GM21529 (cell line): ENCODE results near the gene MINDY1.

Experiments used
- ATAC-seq: cut with Tn5 transposase; IDR thresholded peaks from one replicate; pipeline ENCODE4 v1.9.1; 2021; ENCODE audit not compliant: unreplicated experiment

MINDY1 gene

DNA sequence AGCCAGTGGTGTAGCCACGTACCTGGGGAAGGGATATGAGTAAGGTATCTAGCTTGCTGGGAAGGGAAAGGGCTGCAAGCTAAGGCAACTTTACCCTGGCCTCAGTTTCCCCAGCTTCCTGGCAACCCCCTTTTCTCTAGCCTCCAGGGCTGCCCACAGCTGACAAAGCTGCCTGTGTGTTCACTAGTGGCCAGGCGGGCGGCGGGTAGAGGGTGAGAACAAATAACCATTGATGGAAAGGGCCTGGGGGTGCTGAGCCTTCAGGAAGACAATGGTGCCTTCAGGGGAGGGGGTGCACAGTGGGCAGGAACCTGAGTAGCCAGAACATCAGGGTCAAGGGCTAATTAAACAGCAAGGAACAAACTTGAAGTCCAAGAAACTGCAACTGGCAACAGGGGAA, 38.2 kb downstream of the MINDY1 start:
- no peak for ATAC-seq

DNA sequence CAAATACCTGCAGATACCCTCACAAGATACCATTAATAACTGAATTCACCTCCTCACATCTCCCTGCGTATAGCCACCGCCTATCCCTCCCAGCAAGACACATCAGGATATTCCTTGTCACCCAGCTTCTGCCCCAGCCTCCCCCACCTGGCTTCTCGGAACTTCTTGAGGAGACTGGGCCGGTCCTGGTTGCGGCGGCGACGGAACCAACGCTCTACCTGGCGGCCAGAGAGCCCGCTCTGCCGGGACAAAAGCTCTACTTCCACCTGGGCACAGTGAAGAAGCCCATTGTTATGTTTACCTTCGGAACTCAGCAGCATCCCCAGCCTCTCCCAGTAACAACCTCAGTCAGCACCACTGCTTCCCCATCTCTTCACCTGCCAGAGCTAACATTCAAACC, 38.8 kb downstream of the MINDY1 start:
- ATAC-seq: no peak

DNA sequence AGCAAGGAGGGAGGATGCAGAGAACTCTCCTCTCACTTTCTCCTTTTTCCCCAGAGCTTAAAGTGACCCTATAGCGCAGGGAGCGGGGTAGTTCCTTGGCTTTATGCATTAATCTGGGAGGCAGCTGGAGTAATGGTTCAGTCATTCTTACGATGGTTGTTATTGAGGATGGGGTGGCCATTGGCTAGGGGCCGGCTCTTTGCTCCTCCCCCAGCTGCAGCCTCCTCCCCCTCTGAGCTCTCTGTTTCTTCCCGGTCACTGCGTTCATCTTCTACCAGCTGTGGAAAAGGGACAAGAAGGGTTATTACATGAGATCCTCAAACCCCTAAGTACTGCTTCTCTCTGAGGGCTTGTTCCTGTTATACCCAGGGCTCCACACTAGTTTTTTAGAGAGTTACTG, 40.7 kb downstream of the MINDY1 start:
- ATAC-seq: no peak

DNA sequence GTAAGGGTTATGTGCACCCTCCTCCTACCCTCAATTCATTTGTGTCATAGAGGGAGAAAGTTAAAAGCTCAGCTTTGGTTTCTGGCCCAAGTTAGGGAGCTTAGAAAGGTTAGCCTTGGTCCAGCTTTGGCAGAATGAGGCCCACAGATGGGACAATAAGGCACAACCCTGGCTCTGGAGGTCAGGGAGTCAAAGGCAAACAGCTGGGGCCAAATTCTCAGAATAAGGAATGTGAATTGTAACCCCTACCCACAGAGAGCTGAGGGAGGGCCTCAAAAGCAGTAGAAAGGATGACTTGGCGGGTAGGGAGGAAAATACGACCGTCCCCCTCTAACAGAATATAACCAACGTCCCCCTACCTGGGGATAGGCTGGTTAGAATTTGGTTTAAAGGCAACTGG, 41.1 kb downstream of the MINDY1 start:
- ATAC-seq: no peak

DNA sequence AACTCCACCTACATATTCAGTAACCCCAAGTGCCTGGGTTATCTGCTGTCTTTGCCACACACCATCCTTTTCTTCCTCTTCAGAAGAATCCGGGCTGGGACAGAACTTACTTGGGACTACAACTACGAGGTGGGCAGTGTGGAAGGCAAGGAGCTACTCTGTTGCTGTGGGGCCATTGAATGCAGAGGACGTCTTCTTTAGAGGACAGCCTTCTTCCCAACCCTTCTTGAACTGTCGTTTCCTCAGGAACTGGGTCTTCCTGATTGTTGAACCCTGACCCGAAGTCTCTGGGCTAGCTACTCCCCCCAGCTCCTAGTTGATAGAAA, 42.6 kb downstream of the MINDY1 start:
- ATAC-seq: no peak

DNA sequence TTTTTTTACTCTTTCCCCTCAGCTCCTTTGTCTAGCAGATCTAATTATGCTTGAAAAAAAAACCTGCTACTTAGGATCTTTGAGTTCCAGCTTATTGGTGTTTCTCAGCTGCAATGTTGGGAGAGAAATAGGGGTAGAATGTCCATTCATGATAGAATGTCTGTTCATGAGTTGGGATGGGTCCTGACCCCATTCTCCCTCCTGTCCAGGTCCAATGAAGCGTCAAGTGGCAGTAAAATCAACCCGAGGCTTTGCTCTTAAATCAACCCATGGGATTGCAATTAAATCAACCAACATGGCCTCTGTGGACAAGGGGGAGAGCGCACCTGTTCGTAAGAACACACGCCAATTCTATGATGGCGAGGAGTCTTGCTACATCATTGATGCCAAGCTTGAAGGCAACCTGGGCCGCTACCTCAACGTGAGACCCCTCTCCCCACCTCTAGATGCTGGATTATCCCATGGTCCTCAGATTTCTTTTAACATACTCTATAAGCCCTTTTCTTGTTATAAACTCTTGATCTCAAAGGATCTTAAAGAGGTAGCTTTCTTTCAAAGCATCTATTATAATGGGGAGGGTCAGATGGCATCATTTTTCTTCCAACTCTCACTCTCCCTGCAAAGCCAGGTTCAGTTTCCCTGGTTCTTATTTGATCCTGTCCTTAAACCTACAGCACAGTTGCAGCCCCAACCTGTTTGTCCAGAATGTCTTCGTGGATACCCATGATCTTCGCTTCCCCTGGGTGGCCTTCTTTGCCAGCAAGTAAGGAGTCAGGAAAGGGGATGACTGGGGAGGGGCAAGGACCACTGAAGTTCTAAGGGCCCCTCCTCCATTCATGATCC, 43.2 kb downstream of the MINDY1 start:
- ATAC-seq: no peak

DNA sequence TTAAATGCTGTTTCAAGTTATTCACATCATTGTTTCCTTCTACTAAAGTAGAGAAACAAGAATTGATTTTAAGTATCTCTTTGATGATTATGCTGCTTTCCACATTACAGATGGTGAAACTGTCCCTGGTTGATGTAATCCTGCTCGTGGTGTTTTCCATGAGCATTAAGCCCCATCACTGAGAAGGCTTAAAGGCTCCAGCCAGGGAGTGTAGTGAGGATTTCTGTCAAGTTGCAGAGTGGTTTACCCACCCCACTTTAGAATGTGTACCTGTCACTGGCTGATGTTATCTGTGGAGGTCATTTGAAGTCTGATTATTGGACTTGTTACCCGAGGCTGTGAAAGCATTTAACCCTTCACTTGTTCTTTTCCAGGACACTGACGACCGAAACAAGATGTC, 44.9 kb downstream of the MINDY1 start:
- ATAC-seq: no peak

DNA sequence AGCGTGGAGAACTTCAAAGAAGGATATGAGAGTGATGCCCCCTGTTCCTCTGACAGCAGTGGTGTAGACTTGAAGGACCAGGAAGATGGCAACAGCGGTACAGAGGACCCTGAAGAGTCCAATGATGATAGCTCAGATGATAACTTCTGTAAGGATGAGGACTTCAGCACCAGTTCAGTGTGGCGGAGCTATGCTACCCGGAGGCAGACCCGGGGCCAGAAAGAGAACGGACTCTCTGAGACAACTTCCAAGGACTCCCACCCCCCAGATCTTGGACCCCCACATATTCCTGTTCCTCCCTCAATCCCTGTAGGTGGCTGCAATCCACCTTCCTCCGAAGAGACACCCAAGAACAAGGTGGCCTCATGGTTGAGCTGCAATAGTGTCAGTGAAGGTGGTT, 46.1 kb downstream of the MINDY1 start:
- no peak for ATAC-seq

DNA sequence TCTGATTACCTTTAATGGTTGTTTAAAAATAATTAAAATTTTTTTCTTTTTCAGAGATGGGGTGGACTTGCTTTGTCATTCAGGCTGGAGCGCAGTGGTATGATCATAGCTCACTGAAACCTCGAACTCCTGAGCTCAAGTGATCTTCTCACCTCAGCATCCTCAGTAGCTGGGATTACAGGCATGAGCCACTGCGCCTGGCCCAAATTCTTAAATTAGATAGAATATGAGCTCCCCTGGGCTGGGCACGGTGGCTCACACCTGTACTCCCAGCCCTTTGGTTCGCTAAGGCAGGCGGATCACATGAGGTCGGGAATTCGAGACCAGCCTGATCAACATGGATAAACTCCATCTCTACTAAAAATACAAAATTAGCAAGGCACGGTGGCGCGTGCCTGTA, 49.0 kb downstream of the MINDY1 start:
- ATAC-seq: no peak

DNA sequence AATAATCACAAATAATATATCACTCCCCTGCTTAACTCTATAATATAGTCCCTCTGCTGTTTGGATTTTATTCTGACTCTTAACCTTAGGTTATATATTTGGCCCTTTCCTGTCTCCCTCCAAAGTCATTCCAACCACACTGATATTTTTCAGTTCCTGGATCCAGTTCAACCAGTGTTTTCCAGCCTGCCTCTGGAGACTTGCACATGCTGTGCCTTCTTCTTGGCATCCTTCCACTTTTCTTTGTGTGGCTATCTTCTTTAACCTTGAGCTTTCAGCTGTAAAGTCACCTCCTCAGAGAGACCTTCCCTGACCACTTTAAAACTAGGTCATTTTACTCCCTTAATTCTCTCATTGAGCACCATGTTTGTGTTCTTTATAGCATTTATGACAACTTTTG, 51.4 kb downstream of the MINDY1 start:
- no peak for ATAC-seq

DNA sequence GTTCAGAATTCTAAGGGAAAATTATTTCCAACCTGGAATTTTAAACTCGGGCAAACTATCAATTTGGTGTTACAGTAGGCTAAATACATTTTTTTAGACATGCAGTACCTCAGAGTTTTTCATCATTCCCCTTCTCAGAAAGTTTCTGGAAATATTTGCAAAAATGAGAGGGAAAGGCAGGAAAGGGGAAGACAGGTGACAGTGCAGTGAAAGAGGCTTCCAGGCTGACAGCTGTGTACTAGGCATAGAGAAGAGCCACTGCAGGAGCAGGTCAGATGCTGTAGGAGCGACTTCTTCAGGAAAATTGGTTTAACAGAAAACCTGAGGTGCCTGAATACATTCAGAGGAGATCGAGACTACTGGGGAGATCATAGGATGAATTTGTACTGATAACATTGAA, 52.0 kb downstream of the MINDY1 start:
- no peak for ATAC-seq
